Trophoblast cell (in vitro differentiated cells and primary cell): Measurements from ENCODE around the gene CD8B.

Experiments used
- DNase-seq, 2 donors: peaks; one replicate each; pipeline ENCODE4 v3.0.0-alpha.2; 2016
- H2AFZ ChIP-seq: 2 replicates; pipeline ENCODE4 v1.6.1; 2013; ENCODE audit warnings: low read length, moderate library complexity, mild to moderate bottlenecking; ENCODE audit not compliant: insufficient read depth, poor library complexity
- H2AK5ac ChIP-seq: 2 replicates; pipeline ENCODE4 v1.6.1; 2013; ENCODE audit warnings: mild to moderate bottlenecking, low read length
- H2BK120ac ChIP-seq: 2 replicates; pipeline ENCODE4 v1.6.1; 2013; ENCODE audit warnings: low read length, mild to moderate bottlenecking, moderate library complexity; ENCODE audit not compliant: insufficient read depth, poor library complexity
- H2BK12ac ChIP-seq: 2 replicates; pipeline ENCODE4 v1.6.1; 2013; ENCODE audit warnings: mild to moderate bottlenecking, low read length, moderate library complexity
- H2BK5ac ChIP-seq: 2 replicates; pipeline ENCODE4 v1.6.1; 2013; ENCODE audit warnings: low read length, low read depth, moderate library complexity, mild to moderate bottlenecking; ENCODE audit not compliant: poor library complexity
- H3K14ac ChIP-seq: 2 replicates; pipeline ENCODE4 v1.6.1; 2013; ENCODE audit warnings: mild to moderate bottlenecking, low read length
- H3K18ac ChIP-seq: 2 replicates; pipeline ENCODE4 v1.6.1; 2013; ENCODE audit warnings: mild to moderate bottlenecking, low read length
- H3K23ac ChIP-seq: 2 replicates; pipeline ENCODE4 v1.6.1; 2013; ENCODE audit warnings: low read length
- H3K27ac ChIP-seq: 2 replicates; pipeline ENCODE4 v1.5.1; 2013; ENCODE audit warnings: low read depth, mild to moderate bottlenecking, inconsistent platforms, low read length, moderate library complexity
- H3K27me3 ChIP-seq: 2 replicates; pipeline ENCODE4 v1.6.1; 2013; ENCODE audit warnings: inconsistent platforms, mild to moderate bottlenecking, low read length, moderate library complexity; ENCODE audit not compliant: insufficient read depth
- H3K36me3 ChIP-seq, 2 experiments: 1 replicate in 1 of 2; 2 replicates in 1 of 2; pipeline ENCODE4 v1.6.1; 2013; ENCODE audit warnings: low read length in 2 of 2, mild to moderate bottlenecking in 2 of 2, moderate library complexity in 1 of 2; ENCODE audit not compliant: insufficient read depth in 2 of 2, control insufficient read depth in 1 of 2
- H3K4ac ChIP-seq: 2 replicates; pipeline ENCODE4 v1.6.1; 2013; ENCODE audit warnings: low read depth, mild to moderate bottlenecking, low read length, moderate library complexity
- H3K4me1 ChIP-seq, 2 experiments: 1 replicate in 1 of 2; 2 replicates in 1 of 2; pipeline ENCODE4 v1.6.1; 2013; ENCODE audit warnings: low read length in 2 of 2, mild to moderate bottlenecking in 2 of 2, moderate library complexity in 1 of 2; ENCODE audit not compliant: insufficient read depth in 2 of 2, control insufficient read depth in 1 of 2
- H3K4me2 ChIP-seq: 2 replicates; pipeline ENCODE4 v1.6.1; 2013; ENCODE audit warnings: inconsistent platforms, mild to moderate bottlenecking, low read length, moderate library complexity
- H3K4me3 ChIP-seq: 2 replicates; pipeline ENCODE4 v1.5.1; 2013; ENCODE audit warnings: mild to moderate bottlenecking, low read depth, low read length, inconsistent platforms
- H3K79me1 ChIP-seq: one replicate; pipeline ENCODE4 v1.6.1; 2013; ENCODE audit warnings: low read length
- H3K79me2 ChIP-seq: 2 replicates; pipeline ENCODE4 v1.6.1; 2013; ENCODE audit warnings: low read length, mild to moderate bottlenecking; ENCODE audit not compliant: control insufficient read depth, insufficient read depth, poor library complexity
- H3K9ac ChIP-seq: 2 replicates; pipeline ENCODE4 v1.6.1; 2013; ENCODE audit warnings: mild to moderate bottlenecking, low read length
- H3K9me3 ChIP-seq: 2 replicates; pipeline ENCODE4 v1.6.1; 2013; ENCODE audit warnings: low read depth, mild to moderate bottlenecking, control low read depth, inconsistent platforms, low read length; ENCODE audit not compliant: insufficient read depth
- H4K12ac ChIP-seq: 2 replicates; pipeline ENCODE4 v1.6.1; 2013; ENCODE audit warnings: low read depth, mild to moderate bottlenecking, low read length, moderate library complexity
- H4K8ac ChIP-seq: 2 replicates; pipeline ENCODE4 v1.6.1; 2013; ENCODE audit warnings: low read depth, mild to moderate bottlenecking, low read length, moderate library complexity
- H4K91ac ChIP-seq: one replicate; pipeline ENCODE4 v1.6.1; 2013; ENCODE audit warnings: low read depth, mild to moderate bottlenecking, low read length, moderate library complexity
- WGBS: extraction: QIAGEN DNeasy Blood & Tissue Kit; methylation state at CpG from one replicate; pipeline ENCODE4 v1.1.7; 2013; ENCODE audit warnings: missing lambda C conversion rate; ENCODE audit not compliant: insufficient read length, insufficient coverage; ENCODE audit errors: extremely low coverage; 5-methylcytosine and 5-hydroxymethylcytosine counted together

Gene CD8B

DNA sequence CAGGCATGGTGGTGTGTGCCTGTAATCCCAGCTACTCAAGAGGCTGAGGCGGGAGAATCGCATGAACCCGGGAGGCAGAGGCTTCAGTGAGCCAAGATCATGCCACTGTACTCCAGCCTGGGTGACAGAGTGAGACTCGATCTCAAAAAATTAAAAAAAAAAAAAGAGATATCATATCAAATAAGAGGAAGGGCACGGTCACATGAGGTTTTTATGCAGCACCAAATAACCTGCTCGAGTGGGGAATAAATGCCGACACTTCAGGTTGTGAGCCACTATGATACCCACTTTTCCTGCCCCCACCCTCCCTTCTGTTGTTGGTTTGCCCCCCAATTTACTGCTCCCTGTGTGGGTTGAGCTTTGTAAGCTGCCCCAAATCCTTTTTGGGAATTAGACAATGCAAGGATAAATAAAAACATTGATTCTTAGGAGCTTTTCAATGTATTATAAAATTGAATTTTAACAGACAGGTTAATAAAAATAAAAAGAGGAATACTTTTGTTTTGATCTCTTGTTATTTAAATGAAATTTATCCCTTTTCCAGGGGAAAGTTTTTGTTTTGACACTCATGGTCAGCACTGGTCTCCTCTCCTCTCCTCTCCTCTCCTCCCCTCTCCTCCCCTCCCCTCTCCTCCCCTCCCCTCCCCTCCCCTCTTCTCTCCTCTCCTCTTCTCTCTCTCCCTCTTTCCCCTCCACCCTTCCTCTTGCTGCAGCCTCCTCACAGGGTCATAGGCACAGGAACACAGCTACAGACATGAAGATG is 29.2 kb downstream of the CD8B start:
- Histone ChIP-seq H3K79me1 (no peaks in the 10 kb centered on the region), H3K9ac (no peak overlapping the region), H4K91ac (no peak overlapping the region), H3K4me2 (no peak overlapping the region), H3K79me2 (no peaks in the 10 kb centered on the region), H2BK12ac (no peak overlapping the region), H2AFZ (no peak overlapping the region), H3K27me3 (no peaks in the 10 kb centered on the region), H2AK5ac (no peak overlapping the region), H3K27ac (no peak overlapping the region), H3K18ac (no peak overlapping the region), H3K9me3 (no peaks in the 10 kb centered on the region), H3K14ac (no peak overlapping the region), H3K4me3 (no peak overlapping the region), H3K4ac (no peak overlapping the region), H3K23ac (no peak overlapping the region), H3K4me1 (no peaks in the 10 kb centered on the region), H3K36me3 (no peaks in the 10 kb centered on the region), H4K8ac (no peak overlapping the region), H2BK120ac (no peak overlapping the region), H4K12ac (no peak overlapping the region), H2BK5ac (no peak overlapping the region)
- no peak for DNase-seq
- no CpG with 5 or more reads among the region's 7 CpGs for WGBS

DNA sequence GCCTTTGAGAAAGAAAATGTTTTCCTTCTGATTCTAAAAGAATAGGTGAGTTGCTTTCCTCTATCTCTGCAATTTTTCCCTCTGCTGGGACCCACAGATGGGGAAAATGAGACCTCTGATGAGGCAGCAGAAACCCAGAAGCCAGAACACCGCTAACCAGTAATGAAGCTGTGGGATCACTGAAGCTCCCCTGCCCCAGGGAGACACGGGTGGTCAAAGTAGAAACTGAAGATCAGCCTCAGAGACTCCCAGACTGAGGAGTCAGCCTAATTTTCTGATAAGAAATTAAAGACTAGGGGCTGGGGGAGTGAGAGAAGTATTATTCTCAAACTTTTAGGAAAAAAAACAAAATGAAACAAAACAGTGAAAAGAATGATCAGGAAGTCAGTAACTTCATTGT is 30.1 kb downstream of the CD8B start:
- H3K4ac ChIP-seq = no peak overlapping the region
- no peaks in the 10 kb centered on the region for H3K79me1 ChIP-seq
- H2BK5ac ChIP-seq = no peak overlapping the region
- H4K8ac ChIP-seq = no peak overlapping the region
- no peak overlapping the region for H2BK12ac ChIP-seq
- H3K23ac ChIP-seq = no peak overlapping the region
- H3K18ac ChIP-seq = no peak overlapping the region
- DNase-seq = no peak
- no peaks in the 10 kb centered on the region for H3K4me1 ChIP-seq
- no peak overlapping the region for H3K4me3 ChIP-seq
- H3K4me2 ChIP-seq = no peak overlapping the region
- no peak overlapping the region for H2BK120ac ChIP-seq
- H4K91ac ChIP-seq = no peak overlapping the region
- H3K9ac ChIP-seq = no peak overlapping the region
- H3K79me2 ChIP-seq = no peaks in the 10 kb centered on the region
- H3K27ac ChIP-seq = no peak overlapping the region
- H3K36me3 ChIP-seq = no peaks in the 10 kb centered on the region
- no peak overlapping the region for H2AFZ ChIP-seq
- H3K9me3 ChIP-seq = no peaks in the 10 kb centered on the region
- H3K27me3 ChIP-seq = no peaks in the 10 kb centered on the region
- no peak overlapping the region for H4K12ac ChIP-seq
- no peak overlapping the region for H2AK5ac ChIP-seq
- no peak overlapping the region for H3K14ac ChIP-seq
- no CpG with 5 or more reads among the region's 2 CpGs for WGBS

DNA sequence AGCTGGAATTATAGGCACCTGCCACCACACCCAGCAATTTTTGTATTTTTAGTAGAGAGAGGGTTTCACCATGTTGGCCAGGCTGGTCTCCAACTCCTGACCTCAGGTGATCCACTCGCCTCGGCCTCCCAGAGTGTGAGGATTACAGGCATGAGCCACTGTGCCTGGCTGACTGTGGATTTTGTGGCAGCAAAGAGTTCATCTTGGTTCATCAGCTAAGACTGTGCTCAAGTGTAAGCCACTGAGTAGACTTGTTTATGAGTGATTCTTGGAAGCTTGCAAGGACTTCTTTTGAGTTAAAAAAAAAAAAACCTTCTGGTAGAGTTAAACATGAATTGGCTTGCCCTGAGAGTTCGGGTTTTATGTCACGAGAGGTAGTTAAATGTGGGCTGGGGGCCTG is 34.7 kb downstream of the CD8B start:
- Histone ChIP-seq H3K79me1 (no peaks in the 10 kb centered on the region), H3K23ac (no peak overlapping the region), H3K4me3 (no peak overlapping the region), H3K27me3 (no peaks in the 10 kb centered on the region), H2AFZ (no peak overlapping the region), H2BK120ac (no peak overlapping the region), H3K27ac (no peak overlapping the region), H3K4ac (no peak overlapping the region), H3K14ac (no peak overlapping the region), H3K4me2 (no peak overlapping the region), H3K18ac (no peak overlapping the region), H2AK5ac (no peak overlapping the region), H3K9me3 (no peaks in the 10 kb centered on the region), H4K8ac (no peak overlapping the region), H4K12ac (no peak overlapping the region), H2BK12ac (no peak overlapping the region), H4K91ac (no peak overlapping the region), H3K9ac (no peak overlapping the region), H3K79me2 (no peaks in the 10 kb centered on the region), H3K4me1 (no peaks in the 10 kb centered on the region), H2BK5ac (no peak overlapping the region), H3K36me3 (no peaks in the 10 kb centered on the region)
- no CpG with 5 or more reads among the region's 4 CpGs for whole genome bisulfite sequencing
- no peak for DNase-seq

DNA sequence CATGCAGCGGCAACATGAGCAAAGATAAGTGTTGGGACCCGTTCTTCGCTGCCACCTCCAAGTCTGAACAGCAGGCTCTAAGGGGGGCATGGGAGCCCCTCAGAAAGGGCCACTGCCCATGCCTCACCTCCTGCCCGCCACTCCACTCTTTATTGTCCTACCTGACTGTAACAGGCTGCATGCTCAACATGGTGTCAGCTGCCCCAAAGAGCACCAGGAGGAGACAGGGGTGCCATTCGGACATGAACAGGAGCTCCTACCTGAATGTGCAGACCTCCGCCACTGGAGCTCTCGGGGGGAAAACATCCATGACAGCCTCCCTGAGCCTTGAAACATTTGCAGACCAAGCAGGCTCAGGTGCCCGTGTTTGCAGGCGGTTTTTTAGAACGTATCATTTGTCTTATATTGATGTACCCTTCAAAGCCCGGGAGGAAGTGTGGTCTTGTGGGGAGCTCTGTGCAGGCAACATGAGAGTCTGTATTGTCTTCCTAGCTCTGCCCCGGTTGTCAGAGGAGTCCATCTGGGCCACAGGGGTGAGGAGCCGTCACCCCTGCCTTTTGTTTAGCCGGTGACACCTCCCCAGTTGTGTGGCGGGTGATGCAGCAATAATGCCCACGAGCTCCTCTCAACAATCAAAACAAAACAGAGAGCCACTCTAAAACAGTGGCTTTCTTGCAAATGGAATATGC is 35.8 kb downstream of the CD8B start:
- Histone ChIP-seq H3K27ac (no peak overlapping the region), H3K4ac (no peak overlapping the region), H3K23ac (no peak overlapping the region), H4K8ac (no peak overlapping the region), H3K14ac (no peak overlapping the region), H3K18ac (no peak overlapping the region), H3K9ac (no peak overlapping the region), H2BK5ac (no peak overlapping the region), H3K36me3 (no peaks in the 10 kb centered on the region), H2BK12ac (no peak overlapping the region), H2AK5ac (no peak overlapping the region), H2AFZ (no peak overlapping the region), H4K91ac (no peak overlapping the region), H3K79me2 (no peaks in the 10 kb centered on the region), H3K4me3 (no peak overlapping the region), H3K9me3 (no peaks in the 10 kb centered on the region), H3K4me1 (no peaks in the 10 kb centered on the region), H3K79me1 (no peaks in the 10 kb centered on the region), H4K12ac (no peak overlapping the region), H3K27me3 (no peaks in the 10 kb centered on the region), H2BK120ac (no peak overlapping the region), H3K4me2 (no peak overlapping the region)
- WGBS = no CpG with 5 or more reads among the region's 16 CpGs
- no peak for DNase-seq
